IPS-20b (cell line): ENCODE data around the gene CYB561D2.

Source experiments
- H3K27ac ChIP-seq: one replicate; pipeline ENCODE4 v1.5.1; 2013; ENCODE audit warnings: low read length
- H3K27me3 ChIP-seq: 2 replicates; pipeline ENCODE4 v1.6.1; 2013; ENCODE audit warnings: mild to moderate bottlenecking, low read length, inconsistent platforms; ENCODE audit not compliant: insufficient read depth
- H3K36me3 ChIP-seq: 2 replicates; pipeline ENCODE4 v1.6.1; 2013; ENCODE audit warnings: low read depth, mild to moderate bottlenecking, inconsistent platforms, low read length, moderate library complexity; ENCODE audit not compliant: insufficient read depth
- H3K4me1 ChIP-seq: 2 replicates; pipeline ENCODE4 v1.6.1; 2013; ENCODE audit warnings: mild to moderate bottlenecking, control low read depth, inconsistent platforms, low read length, moderate library complexity; ENCODE audit not compliant: insufficient read depth
- H3K4me3 ChIP-seq: 2 replicates; pipeline ENCODE4 v1.5.1; 2013; ENCODE audit warnings: mild to moderate bottlenecking, low read length, inconsistent platforms
- H3K9ac ChIP-seq: 2 replicates; pipeline ENCODE4 v1.6.1; 2013; ENCODE audit warnings: low read depth, mild to moderate bottlenecking, inconsistent platforms, low read length, moderate library complexity
- H3K9me3 ChIP-seq: 2 replicates; pipeline ENCODE4 v1.6.1; 2013; ENCODE audit warnings: mild to moderate bottlenecking, low read depth, low read length, inconsistent platforms; ENCODE audit not compliant: insufficient read depth

CYB561D2 gene

GRCh38 chr3:50347187-50347813 is 3.4 kb upstream of the CYB561D2 start:
- Histone ChIP-seq H3K9ac (no peak overlapping the region), H3K27ac (no peak overlapping the region), H3K4me1 (no peaks in the 10 kb centered on the region)

GRCh38 chr3:50350213-50350526 is 492 bp upstream of the CYB561D2 start:
- H3K27ac ChIP-seq: no peak overlapping the region
- no peaks in the 10 kb centered on the region for H3K9me3 ChIP-seq
- H3K36me3 ChIP-seq: peaks cover 22% of the 10 kb centered on the region
- peaks cover 14% of the 10 kb centered on the region for H3K27me3 ChIP-seq
- no peaks in the 10 kb centered on the region for H3K4me1 ChIP-seq
- peak overlapping the region; percentile 73 for H3K9ac ChIP-seq
- H3K4me3 ChIP-seq: peak overlapping the region; percentile 91

More at GRCh38 chr3:50347187-50347813, 3.4 kb upstream of the CYB561D2 start:
- Histone ChIP-seq H3K27me3 (peaks cover 43% of the 10 kb centered on the region), H3K4me3 (no peak overlapping the region), H3K9me3 (no peaks in the 10 kb centered on the region), H3K36me3 (peaks cover 7% of the 10 kb centered on the region)

- Histone ChIP-seq H3K9ac (no peak overlapping the region), H3K27me3 (peaks cover 5% of the 10 kb centered on the region), H3K4me1 (no peaks in the 10 kb centered on the region), H3K9me3 (no peaks in the 10 kb centered on the region), H3K4me3 (peak overlapping the region; percentile 91), H3K27ac (no peak overlapping the region), H3K36me3 (peaks cover 25% of the 10 kb centered on the region)
Observed at GRCh38 chr3:50351323-50351697, 648 bp downstream of the CYB561D2 start.

- H3K4me3 ChIP-seq: no peak overlapping the region
- no peaks in the 10 kb centered on the region for H3K9me3 ChIP-seq
- peaks cover 27% of the 10 kb centered on the region for H3K36me3 ChIP-seq
- no peak overlapping the region for H3K9ac ChIP-seq
- no peak overlapping the region for H3K27ac ChIP-seq
- H3K27me3 ChIP-seq: no peaks in the 10 kb centered on the region
- no peaks in the 10 kb centered on the region for H3K4me1 ChIP-seq
Observed at GRCh38 chr3:50352781-50353180, 2.1 kb downstream of the CYB561D2 start.

- H3K4me1 ChIP-seq: peaks cover 3% of the 10 kb centered on the region; the same call in 1 of the 2 replicates
- no peak overlapping the region for H3K4me3 ChIP-seq
- H3K27me3 ChIP-seq: no peaks in the 10 kb centered on the region
- H3K27ac ChIP-seq: no peak overlapping the region
- peaks cover 25% of the 10 kb centered on the region for H3K36me3 ChIP-seq
- H3K9me3 ChIP-seq: no peaks in the 10 kb centered on the region
- no peak overlapping the region for H3K9ac ChIP-seq
Observed at GRCh38 chr3:50353245-50354004, 2.8 kb downstream of the CYB561D2 start.

- no peak overlapping the region for H3K27ac ChIP-seq
- H3K36me3 ChIP-seq: peaks cover 22% of the 10 kb centered on the region
Observed at GRCh38 chr3:50354186-50354764, 3.6 kb downstream of the CYB561D2 start.

GRCh38 chr3:50354850-50355249 is 4.2 kb downstream of the CYB561D2 start:
- peaks cover 3% of the 10 kb centered on the region; the same call in 1 of the 2 replicates for H3K4me1 ChIP-seq
- H3K27ac ChIP-seq: no peak overlapping the region
- peaks cover 22% of the 10 kb centered on the region for H3K36me3 ChIP-seq
- H3K9me3 ChIP-seq: no peaks in the 10 kb centered on the region
- no peak overlapping the region for H3K9ac ChIP-seq
- no peaks in the 10 kb centered on the region for H3K27me3 ChIP-seq
- no peak overlapping the region for H3K4me3 ChIP-seq

More at GRCh38 chr3:50354186-50354764, 3.6 kb downstream of the CYB561D2 start:
- Histone ChIP-seq H3K9me3 (no peaks in the 10 kb centered on the region), H3K4me3 (no peak overlapping the region), H3K4me1 (peaks cover 3% of the 10 kb centered on the region; the same call in 1 of the 2 replicates), H3K27me3 (no peaks in the 10 kb centered on the region), H3K9ac (no peak overlapping the region)

- H3K4me1 ChIP-seq: peaks cover 6% of the 10 kb centered on the region; the same call in 1 of the 2 replicates
- no peak overlapping the region for H3K27ac ChIP-seq
- no peaks in the 10 kb centered on the region for H3K27me3 ChIP-seq
- no peak overlapping the region for H3K9ac ChIP-seq
- H3K4me3 ChIP-seq: no peak overlapping the region
- H3K9me3 ChIP-seq: no peaks in the 10 kb centered on the region
- H3K36me3 ChIP-seq: peaks cover 22% of the 10 kb centered on the region
Observed at GRCh38 chr3:50355829-50356552, 5.3 kb downstream of the CYB561D2 start.

GRCh38 chr3:50356553-50356952 is 5.9 kb downstream of the CYB561D2 start:
- peaks cover 22% of the 10 kb centered on the region for H3K36me3 ChIP-seq
- no peaks in the 10 kb centered on the region for H3K27me3 ChIP-seq
- no peak overlapping the region for H3K4me3 ChIP-seq
- no peak overlapping the region for H3K9ac ChIP-seq
- H3K4me1 ChIP-seq: peaks cover 6% of the 10 kb centered on the region; the same call in 1 of the 2 replicates
- no peaks in the 10 kb centered on the region for H3K9me3 ChIP-seq
- no peak overlapping the region for H3K27ac ChIP-seq

- no peaks in the 10 kb centered on the region for H3K27me3 ChIP-seq
- peaks cover 22% of the 10 kb centered on the region for H3K36me3 ChIP-seq
- no peaks in the 10 kb centered on the region for H3K9me3 ChIP-seq
- H3K4me1 ChIP-seq: peaks cover 6% of the 10 kb centered on the region; the same call in 1 of the 2 replicates
- H3K4me3 ChIP-seq: peak overlapping the region; percentile 52; the same call in 1 of the 2 replicates
- 0 out of 2 replicates have a peak overlapping the region, but pooled peaks have one; percentile 88 for H3K9ac ChIP-seq
- no peak overlapping the region for H3K27ac ChIP-seq
Observed at GRCh38 chr3:50357481-50357880, 6.8 kb downstream of the CYB561D2 start.

GRCh38 chr3:50358355-50358910 is 7.8 kb downstream of the CYB561D2 start:
- Histone ChIP-seq H3K4me1 (peaks cover 6% of the 10 kb centered on the region; the same call in 1 of the 2 replicates), H3K4me3 (peak overlapping the region; percentile 94), H3K36me3 (peaks cover 20% of the 10 kb centered on the region), H3K27me3 (peaks cover 5% of the 10 kb centered on the region), H3K9ac (peak overlapping the region; percentile 88), H3K9me3 (no peaks in the 10 kb centered on the region), H3K27ac (no peak overlapping the region)
